ENCODE measurements around the gene CAPN9. TPM values are rescaled to one million over a fixed set of nuclear protein-coding genes. Genes with fewer than 3 reads are reported as not detected.

The CAPN9 gene
- total and polyA plus RNA-seq, 9 donors: 0.34 to 1.5 (median 0.67) TPM

- Histone ChIP-seq H3K9me3 (replicated peaks; ENCODE audit: control insufficient read depth, low read depth, low read length) (no peaks in the 10 kb centered on the region), H3K27ac (ENCODE audit: low read length) (no peak overlapping the region), H3K4me3 (ENCODE audit: low read length) (no peak overlapping the region), H3K4me1 (ENCODE audit: control insufficient read depth, insufficient read depth, low read length) (peaks cover 4% of the 10 kb centered on the region), H3K27me3 (ENCODE audit: control insufficient read depth, insufficient read depth, low read length) (peaks cover 3% of the 10 kb centered on the region), H3K36me3 (ENCODE audit: control insufficient read depth, insufficient read depth, low read length) (peaks cover 7% of the 10 kb centered on the region)
- no peak for DNase-seq
- WGBS (ENCODE audit: insufficient coverage): 85% methylated on average over 4 of the region's 7 CpGs
These were observed 42.4 kb upstream of the CAPN9 start for GRCh38 chr1:230704830-230705229.

GRCh38 chr1:230705289-230706019 is 41.7 kb upstream of the CAPN9 start:
- DNase-seq: no peak
- H3K4me3 ChIP-seq (ENCODE audit: low read length): no peak overlapping the region
- peaks cover 3% of the 10 kb centered on the region for H3K27me3 ChIP-seq (ENCODE audit: control insufficient read depth, insufficient read depth, low read length)
- H3K9me3 ChIP-seq (replicated peaks; ENCODE audit: control insufficient read depth, low read depth, low read length): no peaks in the 10 kb centered on the region
- no peak overlapping the region for H3K27ac ChIP-seq (ENCODE audit: low read length)
- 90% methylated on average over 5 of the region's 18 CpGs for WGBS (ENCODE audit: insufficient coverage)
- H3K36me3 ChIP-seq (ENCODE audit: control insufficient read depth, insufficient read depth, low read length): peaks cover 8% of the 10 kb centered on the region
- peaks cover 8% of the 10 kb centered on the region for H3K4me1 ChIP-seq (ENCODE audit: control insufficient read depth, insufficient read depth, low read length)

- Histone ChIP-seq H3K4me3 (ENCODE audit: low read length) (no peak overlapping the region), H3K27me3 (ENCODE audit: control insufficient read depth, insufficient read depth, low read length) (peaks cover 3% of the 10 kb centered on the region), H3K4me1 (ENCODE audit: control insufficient read depth, insufficient read depth, low read length) (peaks cover 10% of the 10 kb centered on the region), H3K27ac (ENCODE audit: low read length) (no peak overlapping the region), H3K36me3 (ENCODE audit: control insufficient read depth, insufficient read depth, low read length) (peaks cover 8% of the 10 kb centered on the region), H3K9me3 (replicated peaks; ENCODE audit: control insufficient read depth, low read depth, low read length) (no peaks in the 10 kb centered on the region)
- DNase-seq: no peak
- 87% methylated on average over 7 of the region's 9 CpGs for WGBS (ENCODE audit: insufficient coverage)
These were observed 41.0 kb upstream of the CAPN9 start for GRCh38 chr1:230706020-230706699.

GRCh38 chr1:230706887-230707731 is 40.1 kb upstream of the CAPN9 start:
- Histone ChIP-seq H3K36me3 (ENCODE audit: control insufficient read depth, insufficient read depth, low read length) (peaks cover 6% of the 10 kb centered on the region), H3K4me3 (ENCODE audit: low read length) (no peak overlapping the region), H3K27me3 (ENCODE audit: control insufficient read depth, insufficient read depth, low read length) (no peaks in the 10 kb centered on the region), H3K9me3 (replicated peaks; ENCODE audit: control insufficient read depth, low read depth, low read length) (no peaks in the 10 kb centered on the region), H3K4me1 (ENCODE audit: control insufficient read depth, insufficient read depth, low read length) (peaks cover 15% of the 10 kb centered on the region), H3K27ac (ENCODE audit: low read length) (no peak overlapping the region)
- DNase-seq: no peak
- 83% methylated on average over 15 of the region's 20 CpGs for WGBS (ENCODE audit: insufficient coverage)

- DNase-seq: no peak
- no peak overlapping the region for H3K4me3 ChIP-seq (ENCODE audit: low read length)
- no peak overlapping the region for H3K27ac ChIP-seq (ENCODE audit: low read length)
These were observed 39.2 kb upstream of the CAPN9 start for GRCh38 chr1:230707732-230708630.

GRCh38 chr1:230708631-230709580 is 38.3 kb upstream of the CAPN9 start:
- Histone ChIP-seq H3K4me1 (ENCODE audit: control insufficient read depth, insufficient read depth, low read length) (peaks cover 28% of the 10 kb centered on the region), H3K36me3 (ENCODE audit: control insufficient read depth, insufficient read depth, low read length) (peaks cover 6% of the 10 kb centered on the region), H3K4me3 (ENCODE audit: low read length) (no peak overlapping the region), H3K27me3 (ENCODE audit: control insufficient read depth, insufficient read depth, low read length) (no peaks in the 10 kb centered on the region), H3K27ac (ENCODE audit: low read length) (no peak overlapping the region), H3K9me3 (replicated peaks; ENCODE audit: control insufficient read depth, low read depth, low read length) (no peaks in the 10 kb centered on the region)
- WGBS (ENCODE audit: insufficient coverage): 70% methylated on average over 15 of the region's 16 CpGs
- DNase-seq: no peak

More at GRCh38 chr1:230707732-230708630, 39.2 kb upstream of the CAPN9 start:
- Histone ChIP-seq H3K9me3 (replicated peaks; ENCODE audit: control insufficient read depth, low read depth, low read length) (no peaks in the 10 kb centered on the region), H3K4me1 (ENCODE audit: control insufficient read depth, insufficient read depth, low read length) (peaks cover 18% of the 10 kb centered on the region), H3K36me3 (ENCODE audit: control insufficient read depth, insufficient read depth, low read length) (peaks cover 6% of the 10 kb centered on the region), H3K27me3 (ENCODE audit: control insufficient read depth, insufficient read depth, low read length) (no peaks in the 10 kb centered on the region)
- 65% methylated on average over 14 of the region's 22 CpGs for WGBS (ENCODE audit: insufficient coverage)

- H3K4me3 ChIP-seq (ENCODE audit: low read length): no peak overlapping the region
- H3K9me3 ChIP-seq (replicated peaks; ENCODE audit: control insufficient read depth, low read depth, low read length): no peaks in the 10 kb centered on the region
- no peak for DNase-seq
- 77% methylated on average over 14 of the region's 18 CpGs for WGBS (ENCODE audit: insufficient coverage)
- H3K27me3 ChIP-seq (ENCODE audit: control insufficient read depth, insufficient read depth, low read length): no peaks in the 10 kb centered on the region
- no peak overlapping the region for H3K27ac ChIP-seq (ENCODE audit: low read length)
- peaks cover 6% of the 10 kb centered on the region for H3K36me3 ChIP-seq (ENCODE audit: control insufficient read depth, insufficient read depth, low read length)
- H3K4me1 ChIP-seq (ENCODE audit: control insufficient read depth, insufficient read depth, low read length): peaks cover 37% of the 10 kb centered on the region
These were observed 37.3 kb upstream of the CAPN9 start for GRCh38 chr1:230709619-230710542.

- Histone ChIP-seq H3K4me3 (ENCODE audit: low read length) (no peak overlapping the region), H3K27me3 (ENCODE audit: control insufficient read depth, insufficient read depth, low read length) (no peaks in the 10 kb centered on the region), H3K9me3 (replicated peaks; ENCODE audit: control insufficient read depth, low read depth, low read length) (no peaks in the 10 kb centered on the region), H3K27ac (ENCODE audit: low read length) (no peak overlapping the region), H3K36me3 (ENCODE audit: control insufficient read depth, insufficient read depth, low read length) (peaks cover 6% of the 10 kb centered on the region), H3K4me1 (ENCODE audit: control insufficient read depth, insufficient read depth, low read length) (peaks cover 38% of the 10 kb centered on the region)
- DNase-seq: no peak
- WGBS (ENCODE audit: insufficient coverage): 92% methylated on average over 5 of the region's 8 CpGs
These were observed 36.7 kb upstream of the CAPN9 start for GRCh38 chr1:230710543-230710904.

Measured in muscle of leg (tissue), 11 donors.